Measurements from ENCODE around the gene PLIN4. TPM values are rescaled to one million over a fixed set of nuclear protein-coding genes. Genes with fewer than 3 reads are reported as not detected.

Gene PLIN4
- polyA plus RNA-seq, 1 experiment, result 0.07 TPM

DNA sequence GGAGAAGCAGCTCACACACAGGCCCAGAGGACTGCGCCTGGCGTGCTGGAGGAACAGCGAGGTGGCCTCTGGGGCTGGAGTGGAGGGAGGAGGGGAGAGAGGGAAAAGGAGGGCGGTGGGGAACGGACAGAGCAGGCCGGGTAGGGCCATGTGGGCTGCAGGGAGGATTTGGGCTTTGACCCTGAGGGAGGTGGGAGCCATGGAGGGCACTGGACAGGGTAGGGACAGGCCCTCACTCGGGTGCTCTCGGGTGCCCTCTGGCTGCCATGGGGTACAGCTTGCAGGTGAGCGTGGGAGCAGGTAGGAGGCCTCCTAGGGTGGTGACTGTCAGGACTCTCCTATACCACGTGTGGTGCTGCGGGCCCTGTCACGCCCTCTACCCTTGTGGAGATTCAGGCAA is 22.8 kb downstream of the PLIN4 start:
- no peak overlapping the region for H3K27ac ChIP-seq (ENCODE audit: low read depth, low read length)
- H3K9me3 ChIP-seq (ENCODE audit: control insufficient read depth, insufficient read depth, low read length), result no peaks in the 10 kb centered on the region; the same call in 1 of the 2 replicates
- CTCF ChIA-PET, result no interaction called here
- TF ChIP-seq, protein P1, sequence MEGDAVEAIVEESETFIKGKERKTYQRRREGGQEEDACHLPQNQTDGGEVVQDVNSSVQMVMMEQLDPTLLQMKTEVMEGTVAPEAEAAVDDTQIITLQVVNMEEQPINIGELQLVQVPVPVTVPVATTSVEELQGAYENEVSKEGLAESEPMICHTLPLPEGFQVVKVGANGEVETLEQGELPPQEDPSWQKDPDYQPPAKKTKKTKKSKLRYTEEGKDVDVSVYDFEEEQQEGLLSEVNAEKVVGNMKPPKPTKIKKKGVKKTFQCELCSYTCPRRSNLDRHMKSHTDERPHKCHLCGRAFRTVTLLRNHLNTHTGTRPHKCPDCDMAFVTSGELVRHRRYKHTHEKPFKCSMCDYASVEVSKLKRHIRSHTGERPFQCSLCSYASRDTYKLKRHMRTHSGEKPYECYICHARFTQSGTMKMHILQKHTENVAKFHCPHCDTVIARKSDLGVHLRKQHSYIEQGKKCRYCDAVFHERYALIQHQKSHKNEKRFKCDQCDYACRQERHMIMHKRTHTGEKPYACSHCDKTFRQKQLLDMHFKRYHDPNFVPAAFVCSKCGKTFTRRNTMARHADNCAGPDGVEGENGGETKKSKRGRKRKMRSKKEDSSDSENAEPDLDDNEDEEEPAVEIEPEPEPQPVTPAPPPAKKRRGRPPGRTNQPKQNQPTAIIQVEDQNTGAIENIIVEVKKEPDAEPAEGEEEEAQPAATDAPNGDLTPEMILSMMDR (IDR thresholded peaks at IDR 0.05; ENCODE audit: low read depth, low read length), result no peak
- no peak for DNase-seq (ENCODE audit: low read depth, low spot score)
- POLR2A ChIA-PET, result interaction anchor here (1.0 kb wide), 1 partner anchor 14 kb away, joined by 3 read pairs; no protein-coding TSS in a partner anchor
- H3K4me3 ChIP-seq (ENCODE audit: low read depth, low read length), result no peak overlapping the region
- H3K27me3 ChIP-seq (ENCODE audit: control insufficient read depth, insufficient read depth, low read length), result no peaks in the 10 kb centered on the region

DNA sequence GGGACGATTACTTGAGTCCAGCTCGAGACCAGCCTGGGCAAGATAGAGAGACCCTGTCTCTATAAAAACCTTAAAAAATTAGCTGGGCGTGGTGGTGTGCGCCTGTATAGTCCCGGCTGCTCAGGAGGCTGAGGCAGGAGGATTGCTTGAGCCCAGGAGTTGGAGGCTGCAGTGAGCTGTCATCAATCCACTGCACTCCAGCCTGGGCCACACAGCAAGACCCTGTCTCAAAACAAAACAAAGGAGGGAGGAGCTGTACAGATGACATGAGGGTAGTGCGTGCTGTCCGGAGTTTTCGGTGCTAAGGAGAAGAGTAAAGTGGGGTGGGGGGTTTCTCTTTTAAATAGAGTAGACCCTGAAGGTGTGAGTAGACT is 23.6 kb downstream of the PLIN4 start:
- POLR2A ChIA-PET, result interaction anchor here (0.8 to 1.0 kb wide), 2 partner anchors 9 to 13 kb away, joined by 3 to 4 read pairs; no protein-coding TSS in a partner anchor
- Histone ChIP-seq H3K27ac (ENCODE audit: low read depth, low read length) (no peak overlapping the region), H3K4me3 (ENCODE audit: low read depth, low read length) (no peak overlapping the region), H3K9me3 (ENCODE audit: control insufficient read depth, insufficient read depth, low read length) (no peaks in the 10 kb centered on the region; the same call in 1 of the 2 replicates), H3K27me3 (ENCODE audit: control insufficient read depth, insufficient read depth, low read length) (no peaks in the 10 kb centered on the region)
- no peak for DNase-seq (ENCODE audit: low read depth, low spot score)
- TF ChIP-seq, protein P1 (IDR thresholded peaks at IDR 0.05; ENCODE audit: low read depth, low read length), result no peak
- CTCF ChIA-PET, result interaction anchor here (0.6 kb wide), 1 partner anchor 17 kb away, joined by 3 read pairs; no protein-coding TSS in a partner anchor

DNA sequence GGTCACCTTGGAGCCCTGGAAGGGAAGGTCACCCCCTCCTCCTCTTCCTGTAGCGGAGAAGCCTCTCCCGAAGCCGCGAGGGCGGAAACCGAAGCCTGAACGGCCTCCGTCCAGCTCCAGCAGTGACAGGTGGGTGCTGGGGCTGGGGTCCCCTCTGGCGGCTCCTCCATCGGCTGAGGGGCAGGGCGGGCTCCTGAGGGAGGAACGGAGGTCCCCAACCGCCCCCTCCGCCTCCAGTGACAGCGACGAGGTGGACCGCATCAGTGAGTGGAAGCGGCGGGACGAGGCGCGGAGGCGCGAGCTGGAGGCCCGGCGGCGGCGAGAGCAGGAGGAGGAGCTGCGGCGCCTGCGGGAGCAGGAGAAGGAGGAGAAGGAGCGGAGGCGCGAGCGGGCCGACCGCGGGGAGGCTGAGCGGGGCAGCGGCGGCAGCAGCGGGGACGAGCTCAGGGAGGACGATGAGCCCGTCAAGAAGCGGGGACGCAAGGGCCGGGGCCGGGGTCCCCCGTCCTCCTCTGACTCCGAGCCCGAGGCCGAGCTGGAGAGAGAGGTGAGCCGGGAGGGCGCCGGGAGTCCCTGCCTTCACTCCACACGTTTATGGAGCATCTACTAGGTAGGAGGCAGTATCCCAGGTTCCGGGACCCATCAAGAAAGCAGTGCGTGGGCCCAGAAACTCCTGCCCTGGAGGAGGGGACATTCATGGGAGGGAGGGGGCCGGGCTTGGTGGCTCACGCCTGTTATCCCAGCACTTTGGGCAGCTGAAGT is 24.2 kb downstream of the PLIN4 start:
- no peak for DNase-seq (ENCODE audit: low read depth, low spot score)
- no peaks in the 10 kb centered on the region; the same call in 1 of the 2 replicates for H3K9me3 ChIP-seq (ENCODE audit: control insufficient read depth, insufficient read depth, low read length)
- TF ChIP-seq, protein P1 (IDR thresholded peaks at IDR 0.05; ENCODE audit: low read depth, low read length), result no peak
- ChIA-PET POLR2A (interaction anchor here (0.8 kb wide), 1 partner anchor 10 kb away, joined by 4 read pairs; no protein-coding TSS in a partner anchor), CTCF (no interaction called here)
- H3K27ac ChIP-seq (ENCODE audit: low read depth, low read length), result no peak overlapping the region
- no peak overlapping the region for H3K4me3 ChIP-seq (ENCODE audit: low read depth, low read length)
- no peaks in the 10 kb centered on the region for H3K27me3 ChIP-seq (ENCODE audit: control insufficient read depth, insufficient read depth, low read length)

DNA sequence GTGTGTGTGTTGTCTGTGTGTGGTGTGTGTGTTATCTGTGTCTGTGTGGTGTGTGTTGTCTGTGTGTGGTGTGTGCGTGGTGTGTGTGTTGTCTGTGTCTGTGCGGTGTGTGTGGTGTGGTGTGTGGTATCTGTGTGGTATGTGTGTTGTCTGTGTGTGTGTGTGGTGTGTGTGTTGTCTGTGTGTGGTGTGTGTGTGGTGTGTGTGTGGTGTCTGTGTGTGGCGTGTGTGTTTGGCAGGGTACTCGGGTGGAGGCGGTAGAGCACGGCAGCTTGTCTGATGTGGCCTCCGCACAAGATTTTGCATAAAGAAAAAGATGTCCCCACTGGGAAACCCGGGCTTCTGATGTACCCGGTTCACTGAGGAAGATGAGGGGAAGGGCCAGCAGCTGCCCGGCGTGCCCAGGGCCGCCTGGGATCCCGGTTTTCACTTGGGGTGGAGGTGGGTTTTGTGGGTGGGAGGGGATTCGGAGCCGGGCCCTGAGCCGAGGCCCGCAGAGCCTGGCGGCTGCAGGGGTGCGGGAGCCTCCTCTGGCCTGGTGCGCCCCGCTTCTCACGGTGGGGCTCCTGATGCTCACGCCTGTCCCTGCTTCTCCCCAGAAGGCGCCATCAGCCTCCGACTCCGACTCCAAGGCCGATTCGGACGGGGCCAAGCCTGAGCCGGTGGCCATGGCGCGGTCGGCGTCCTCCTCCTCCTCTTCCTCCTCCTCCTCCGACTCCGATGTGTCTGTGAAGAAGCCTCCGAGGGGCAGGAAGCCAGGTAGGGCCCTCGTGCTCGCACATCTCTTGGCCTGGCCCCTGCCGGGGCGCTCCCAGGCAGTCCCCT is 25.0 kb downstream of the PLIN4 start:
- TF ChIP-seq, protein P1 (IDR thresholded peaks at IDR 0.05; ENCODE audit: low read depth, low read length), result no peak
- ChIA-PET POLR2A (no interaction called here), CTCF (no interaction called here)
- Histone ChIP-seq H3K27me3 (ENCODE audit: control insufficient read depth, insufficient read depth, low read length) (no peaks in the 10 kb centered on the region), H3K9me3 (ENCODE audit: control insufficient read depth, insufficient read depth, low read length) (no peaks in the 10 kb centered on the region; the same call in 1 of the 2 replicates), H3K27ac (ENCODE audit: low read depth, low read length) (no peak overlapping the region), H3K4me3 (ENCODE audit: low read depth, low read length) (no peak overlapping the region)
- no peak for DNase-seq (ENCODE audit: low read depth, low spot score)
